ENCODE results near the gene SLC14A1. TPM values are rescaled to one million over a fixed set of nuclear protein-coding genes. Genes with fewer than 3 reads are reported as not detected.

Gene SLC14A1
- polyA plus RNA-seq, 1 donor from 2014 or later: not detected

DNA sequence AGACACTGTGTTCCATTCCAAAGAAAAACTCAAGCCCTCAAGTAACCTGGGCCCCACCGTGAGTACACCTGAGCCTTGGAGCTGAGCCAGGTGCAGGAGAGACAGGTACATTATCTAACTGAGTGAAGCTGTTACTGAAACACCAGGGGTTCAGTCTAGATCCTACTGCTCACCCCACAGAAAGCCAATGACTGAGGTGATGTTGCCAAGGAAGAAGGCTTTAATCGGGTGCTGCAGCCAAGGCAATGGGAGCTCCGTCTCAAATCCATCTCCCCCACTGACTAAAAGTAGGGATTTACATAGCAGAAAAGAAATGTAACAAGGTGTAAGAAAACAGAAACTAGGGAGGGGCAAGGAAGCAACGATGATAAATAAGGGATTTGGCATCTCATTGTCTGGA, 15.2 kb upstream of the SLC14A1 start:
- no peak overlapping the region for H3K4me2 ChIP-seq (ENCODE audit: low read length)
- TF ChIP-seq, protein P1, sequence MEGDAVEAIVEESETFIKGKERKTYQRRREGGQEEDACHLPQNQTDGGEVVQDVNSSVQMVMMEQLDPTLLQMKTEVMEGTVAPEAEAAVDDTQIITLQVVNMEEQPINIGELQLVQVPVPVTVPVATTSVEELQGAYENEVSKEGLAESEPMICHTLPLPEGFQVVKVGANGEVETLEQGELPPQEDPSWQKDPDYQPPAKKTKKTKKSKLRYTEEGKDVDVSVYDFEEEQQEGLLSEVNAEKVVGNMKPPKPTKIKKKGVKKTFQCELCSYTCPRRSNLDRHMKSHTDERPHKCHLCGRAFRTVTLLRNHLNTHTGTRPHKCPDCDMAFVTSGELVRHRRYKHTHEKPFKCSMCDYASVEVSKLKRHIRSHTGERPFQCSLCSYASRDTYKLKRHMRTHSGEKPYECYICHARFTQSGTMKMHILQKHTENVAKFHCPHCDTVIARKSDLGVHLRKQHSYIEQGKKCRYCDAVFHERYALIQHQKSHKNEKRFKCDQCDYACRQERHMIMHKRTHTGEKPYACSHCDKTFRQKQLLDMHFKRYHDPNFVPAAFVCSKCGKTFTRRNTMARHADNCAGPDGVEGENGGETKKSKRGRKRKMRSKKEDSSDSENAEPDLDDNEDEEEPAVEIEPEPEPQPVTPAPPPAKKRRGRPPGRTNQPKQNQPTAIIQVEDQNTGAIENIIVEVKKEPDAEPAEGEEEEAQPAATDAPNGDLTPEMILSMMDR (IDR thresholded peaks at IDR 0.05; ENCODE audit: poor library complexity, severe bottlenecking): no peak
- TF ChIP-seq EP300 (conservative IDR thresholded peaks at IDR 0.05; ENCODE audit: poor library complexity, severe bottlenecking) (no peak), RAD21 (conservative IDR thresholded peaks at IDR 0.05) (no peak), MXI1 (conservative IDR thresholded peaks at IDR 0.05; ENCODE audit: poor library complexity, severe bottlenecking) (no peak), POLR2AphosphoS5 (IDR thresholded peaks at IDR 0.05) (no peak), TAF1 (IDR thresholded peaks at IDR 0.05; ENCODE audit: low read depth) (no peak), REST (IDR thresholded peaks at IDR 0.05; ENCODE audit: borderline replicate concordance) (no peak), EZH2 (IDR thresholded peaks at IDR 0.05; ENCODE audit: borderline replicate concordance, insufficient read depth, low read length, poor library complexity, severe bottlenecking) (no peak), SMC3 (conservative IDR thresholded peaks at IDR 0.05; ENCODE audit: poor library complexity) (no peak)

DNA sequence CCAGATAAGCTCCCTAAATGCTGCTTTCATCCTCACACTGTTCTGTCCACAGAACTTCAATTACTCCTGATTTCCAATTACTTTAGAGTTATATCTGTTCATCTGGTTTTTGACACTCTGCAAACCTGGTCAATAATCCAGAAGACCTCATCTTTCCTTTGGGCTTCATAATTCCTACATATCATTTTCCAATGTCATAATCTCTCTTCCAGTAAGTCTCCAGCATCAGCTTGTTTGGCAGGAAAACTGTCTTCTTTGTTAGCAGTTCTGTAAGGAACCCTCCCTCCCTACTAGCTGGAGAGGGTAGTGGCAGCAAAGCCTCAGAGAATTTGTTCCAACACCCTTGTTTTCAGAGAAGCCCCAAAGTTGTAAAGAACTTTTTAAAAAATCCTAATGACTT, 11.9 kb upstream of the SLC14A1 start:
- Histone ChIP-seq H3K79me2 (replicated peaks; ENCODE audit: insufficient read depth, low read length) (no peaks in the 10 kb centered on the region), H3K27me3 (ENCODE audit: insufficient read depth, low read depth, low read length) (no peaks in the 10 kb centered on the region), H2AFZ (ENCODE audit: low read depth, low read length) (no peak overlapping the region), H3K9ac (ENCODE audit: low read length) (no peak overlapping the region), H3K9me2 (ENCODE audit: insufficient read depth, low read length) (no peaks in the 10 kb centered on the region), H3F3A (ENCODE audit: insufficient read depth, low read length, poor library complexity, severe bottlenecking) (no peaks in the 10 kb centered on the region), H4K20me1 (ENCODE audit: insufficient read depth) (no peaks in the 10 kb centered on the region), H3K36me3 (ENCODE audit: insufficient read depth, low read length) (no peaks in the 10 kb centered on the region), H3K9me3 (ENCODE audit: low read length) (no peaks in the 10 kb centered on the region), H3K4me3 (ENCODE audit: low read length) (no peak overlapping the region), H3K27ac (ENCODE audit: low read length) (no peak overlapping the region), H3K4me2 (ENCODE audit: low read length) (no peak overlapping the region)
- no peak for TF ChIP-seq TAF1 (IDR thresholded peaks at IDR 0.05; ENCODE audit: low read depth)
- TF ChIP-seq, protein P1 (IDR thresholded peaks at IDR 0.05; ENCODE audit: poor library complexity, severe bottlenecking): no peak
- no peak for TF ChIP-seq RAD21 (conservative IDR thresholded peaks at IDR 0.05)
- TF ChIP-seq REST (IDR thresholded peaks at IDR 0.05; ENCODE audit: borderline replicate concordance): no peak
- TF ChIP-seq EZH2 (IDR thresholded peaks at IDR 0.05; ENCODE audit: borderline replicate concordance, insufficient read depth, low read length, poor library complexity, severe bottlenecking): no peak
- no peak for TF ChIP-seq EP300 (conservative IDR thresholded peaks at IDR 0.05; ENCODE audit: poor library complexity, severe bottlenecking)
- TF ChIP-seq POLR2AphosphoS5 (IDR thresholded peaks at IDR 0.05): no peak
- TF ChIP-seq SMC3 (conservative IDR thresholded peaks at IDR 0.05; ENCODE audit: poor library complexity): no peak
- no peak for TF ChIP-seq MXI1 (conservative IDR thresholded peaks at IDR 0.05; ENCODE audit: poor library complexity, severe bottlenecking)

More for the DNA sequence above, 15.2 kb upstream of the SLC14A1 start:
- H3K36me3 ChIP-seq (ENCODE audit: insufficient read depth, low read length): no peaks in the 10 kb centered on the region
- no peaks in the 10 kb centered on the region for H3K9me2 ChIP-seq (ENCODE audit: insufficient read depth, low read length)
- H4K20me1 ChIP-seq (ENCODE audit: insufficient read depth): no peaks in the 10 kb centered on the region
- no peaks in the 10 kb centered on the region for H3K79me2 ChIP-seq (replicated peaks; ENCODE audit: insufficient read depth, low read length)
- H3K4me3 ChIP-seq (ENCODE audit: low read length): no peak overlapping the region
- no peaks in the 10 kb centered on the region for H3K27me3 ChIP-seq (ENCODE audit: insufficient read depth, low read depth, low read length)
- H3K27ac ChIP-seq (ENCODE audit: low read length): no peak overlapping the region
- no peak overlapping the region for H2AFZ ChIP-seq (ENCODE audit: low read depth, low read length)
- H3K9ac ChIP-seq (ENCODE audit: low read length): no peak overlapping the region
- no peaks in the 10 kb centered on the region for H3K9me3 ChIP-seq (ENCODE audit: low read length)
- H3F3A ChIP-seq (ENCODE audit: insufficient read depth, low read length, poor library complexity, severe bottlenecking): no peaks in the 10 kb centered on the region

Measured in neural cell (in vitro differentiated cells).